Ovary (tissue), 9 donors: Measurements from ENCODE around the gene BAX. TPM values are rescaled to one million over a fixed set of nuclear protein-coding genes. Genes with fewer than 3 reads are reported as not detected.
A peak's percentile ranks its signal among the peaks of the same experiment; 100 is the strongest.

Experiments
- DNase-seq, 5 donors: peaks; one replicate each; pipeline ENCODE4 v3.0.0-alpha.2; 2019 to 2020
- H3K27ac ChIP-seq, 2 donors: fragments of 200-600 bp; one replicate each; pipeline versions ENCODE4 v1.5.1 to v1.8.0; 2019 to 2022
- H3K27me3 ChIP-seq: fragments of 200-600 bp; one replicate; pipeline ENCODE4 v1.8.0; 2022
- H3K36me3 ChIP-seq: fragments of 200-600 bp; sonication (generic); one replicate; pipeline ENCODE4 v1.5.1; 2019
- H3K4me1 ChIP-seq: one replicate; pipeline ENCODE4 v1.8.1; 2013; ENCODE audit warnings: mild to moderate bottlenecking, moderate library complexity; ENCODE audit not compliant: insufficient read depth
- H3K4me3 ChIP-seq: fragments of 200-600 bp; sonication (generic); one replicate; pipeline ENCODE4 v1.5.1; 2017
- H3K9me3 ChIP-seq, 2 donors: fragments of 200-600 bp in 1 of 2; sonication (generic) in 1 of 2; one replicate each; pipeline versions ENCODE4 v1.5.1 to v1.8.1; 2013 to 2019; ENCODE audit warnings: mild to moderate bottlenecking in 1 of 2, moderate library complexity in 1 of 2
- CTCF ChIP-seq, 3 donors: fragments of 450-650 bp in 2 of 3; fragments of 200-600 bp in 1 of 3; IDR thresholded peaks; one replicate each; pipeline versions ENCODE4 v1.5.1 to v1.8.0; 2016 to 2022; ENCODE audit warnings: antibody characterized with exemption in 3 of 3, mild to moderate bottlenecking in 1 of 3
- EP300 ChIP-seq: sonication (generic); formaldehyde crosslinking; IDR thresholded peaks from one replicate; pipeline ENCODE4 v1.6.1; 2017; ENCODE audit warnings: antibody characterized with exemption
- POLR2A ChIP-seq: fragments of 450-650 bp; IDR thresholded peaks from one replicate; pipeline ENCODE4 v1.6.1; 2017; ENCODE audit warnings: antibody characterized with exemption, mild to moderate bottlenecking, moderate library complexity
- WGBS, 3 donors: extraction: QIAGEN DNeasy Blood & Tissue Kit in 1 of 3; methylation state at CpG; one replicate each; pipeline versions ENCODE4 v1.1.5 to v1.1.7; 2013 to 2017; 5-methylcytosine and 5-hydroxymethylcytosine counted together
- intact Hi-C, 4 donors: fragments of 100-400 bp; cut with DNase I; formaldehyde crosslinking; loops; one replicate each; pipeline versions ENCODE4 v1.11.0 to v1.15.1; 2022 to 2023
- polyA plus RNA-seq, 2 donors: library from polyadenylated mRNA; stranded (reverse); fragments of 200-250 nt in 1 of 2; fragments of 350-450 nt in 1 of 2; fragmentation: Illumina TruSeq in 1 of 2; extraction: RNeasy Lipid Tissue Mini Kit (QIAGEN cat#74804) in 1 of 2; gene quantifications; one replicate each; pipeline ENCODE4 v1.2.3, GENCODE V29; 2013 to 2014
- total RNA-seq, 7 donors: library from RNA; depleted of rRNA in 2 of 7; stranded (reverse); fragments of >200 nt in 2 of 7; fragmentation: NEBNext Ultra II Directional in 3 of 7; extraction: Animal tissue kit (Norgen Biotek cat#: 25700) in 3 of 7; gene quantifications; one replicate each; pipeline versions ENCODE4 v1.1.0 to v1.2.4, GENCODE V29; 2016 to 2023
- donor health status: DM: no; HTN: no; CAD: no; lungs with moderate emphysema.
- donor health status: DM: no; HTN: no; CAD: no.
- donor health status: Bipolar disorder and iron deficiency.
- donor health status: DM: yes; HTN: yes; CAD: no.
- donor health status: DM: no; HTN: no; CAD: no.
- donor health status: DM: yes; HTN: yes; CAD: no.

The BAX gene
- total and polyA plus RNA-seq, 9 donors = 10.6 to 57.7 (median 45.9) TPM

DNA sequence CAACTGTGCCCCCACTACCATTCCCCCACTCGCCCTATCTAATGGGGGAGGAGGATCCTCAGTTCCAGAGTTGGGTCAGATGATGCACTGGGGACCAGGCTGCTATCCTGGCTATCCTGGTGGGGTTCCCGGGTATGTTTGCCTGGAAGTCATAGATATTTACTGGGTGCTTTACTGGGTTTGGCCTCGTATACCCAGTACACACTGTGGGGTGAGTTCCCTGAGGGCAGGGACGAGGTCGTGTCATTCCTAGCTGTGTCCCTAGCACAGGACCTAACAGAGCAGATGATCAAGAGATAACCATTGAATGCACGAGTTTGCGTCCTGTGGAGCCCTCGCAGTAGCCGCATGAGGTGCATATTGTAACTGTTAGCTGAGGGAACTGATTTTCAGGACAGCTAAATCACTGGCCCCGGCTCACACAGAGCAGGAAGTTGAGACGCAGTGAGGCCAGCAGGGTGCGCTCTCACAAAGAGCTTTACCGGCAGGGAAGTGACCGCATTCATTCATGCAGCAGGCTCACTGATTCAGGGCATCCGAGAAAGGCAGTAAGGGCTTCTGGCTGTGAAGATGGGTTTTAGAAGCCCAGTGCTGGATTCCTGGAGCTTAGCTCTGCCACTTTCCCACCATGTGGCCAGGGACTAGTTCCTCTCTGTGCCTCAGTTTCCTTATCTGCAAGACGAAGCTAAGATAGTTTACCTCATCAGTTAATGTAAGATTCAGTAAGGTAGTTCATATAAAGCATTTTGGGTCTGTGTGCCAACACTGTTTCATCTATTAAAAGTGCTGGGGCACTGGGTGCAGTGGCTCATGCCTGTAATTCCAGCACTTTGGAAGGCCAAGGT is 45.0 kb downstream of the BAX start:
- peak in 1 of 5 donors; percentile 57 for DNase-seq
- TF ChIP-seq POLR2A (no peak), CTCF (IDR thresholded peaks at IDR 0.05) (peak in 1 of 3 donors; percentile 8)
- Histone ChIP-seq H3K9me3 (no peaks in the 10 kb centered on the region), H3K36me3 (no peaks in the 10 kb centered on the region), H3K4me3 (no peak overlapping the region), H3K27ac (no peak overlapping the region), H3K27me3 (no peaks in the 10 kb centered on the region), H3K4me1 (peaks cover 1% of the 10 kb centered on the region)
- intact Hi-C loops = no loop called here
- WGBS, 3 donors = 51 to 57% (median 55%) methylated on average over 16 of the region's 16 CpGs

DNA sequence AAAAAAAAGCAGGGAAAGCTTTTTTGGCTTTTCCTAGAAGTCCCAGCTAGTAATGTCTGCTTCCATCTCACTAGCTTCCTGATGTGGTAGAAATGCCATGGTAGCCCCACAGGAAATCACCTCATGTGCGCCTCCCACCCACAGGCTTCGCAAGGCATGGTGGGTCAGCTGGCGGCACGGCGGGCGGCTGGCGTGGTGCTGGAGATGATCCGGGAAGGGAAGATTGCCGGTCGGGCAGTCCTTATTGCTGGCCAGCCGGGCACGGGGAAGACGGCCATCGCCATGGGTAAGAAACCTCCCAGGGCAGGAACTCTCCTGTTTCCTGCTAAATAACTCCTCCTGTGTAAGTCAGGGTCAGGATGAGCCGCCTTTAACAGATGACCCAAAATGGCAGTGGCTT is 49.5 kb downstream of the BAX start:
- no peak overlapping the region for H3K4me3 ChIP-seq
- H3K9me3 ChIP-seq = no peaks in the 10 kb centered on the region
- no peaks in the 10 kb centered on the region for H3K36me3 ChIP-seq
- intact Hi-C loops = no loop called here
- 97 to 99% (median 98%) methylated on average over 15 of the region's 15 CpGs for WGBS, 3 donors
- H3K27me3 ChIP-seq = no peaks in the 10 kb centered on the region
- no peak overlapping the region for H3K27ac ChIP-seq
- H3K4me1 ChIP-seq = no peaks in the 10 kb centered on the region
- no peak for TF ChIP-seq CTCF (IDR thresholded peaks at IDR 0.05)
- TF ChIP-seq EP300 = no peak
- TF ChIP-seq POLR2A = no peak
- no peak for DNase-seq

- no peak overlapping the region for H3K27ac ChIP-seq
- no peak for TF ChIP-seq EP300
- no peak for TF ChIP-seq CTCF (IDR thresholded peaks at IDR 0.05)
- no peak for TF ChIP-seq POLR2A
- no peak for DNase-seq
- H3K4me3 ChIP-seq = no peak overlapping the region
- 89 to 96% (median 93%) methylated on average over 7 of the region's 7 CpGs for WGBS, 3 donors
- intact Hi-C loops = no loop called here
- no peaks in the 10 kb centered on the region for H3K4me1 ChIP-seq
- H3K9me3 ChIP-seq = no peaks in the 10 kb centered on the region
- H3K27me3 ChIP-seq = no peaks in the 10 kb centered on the region
- H3K36me3 ChIP-seq = no peaks in the 10 kb centered on the region
These were observed 50.4 kb downstream of the BAX start for GRCh38 chr19:49004964-49005614.

- TF ChIP-seq CTCF (IDR thresholded peaks at IDR 0.05) (no peak), POLR2A (no peak), EP300 (no peak)
- WGBS, 3 donors = 95 to 96% (median 95%) methylated on average over 22 of the region's 22 CpGs
- Histone ChIP-seq H3K9me3 (no peaks in the 10 kb centered on the region), H3K27me3 (no peaks in the 10 kb centered on the region), H3K27ac (no peak overlapping the region), H3K4me3 (no peak overlapping the region), H3K36me3 (no peaks in the 10 kb centered on the region), H3K4me1 (no peaks in the 10 kb centered on the region)
- no peak for DNase-seq
- intact Hi-C loops = no loop called here
These were observed 52.2 kb downstream of the BAX start for GRCh38 chr19:49006905-49007304.
